ENCODE results near the gene OR52K2. TPM values are rescaled to one million over a fixed set of nuclear protein-coding genes. Genes with fewer than 3 reads are reported as not detected.

Gene OR52K2
- total and polyA plus RNA-seq, 9 of the 15 experiments (the other 6 are each of a cell fraction or from before 2014, with no cell fraction given) = not detected

- TF ChIP-seq ZNF316 (IDR thresholded peaks at IDR 0.05) = no peak
- TF ChIP-seq ZKSCAN8 (CRISPR knock-in tag; IDR thresholded peaks at IDR 0.05) = 0 out of 2 replicates have a peak, but pooled peaks have one; percentile 28
- TF ChIP-seq ZNF707 (CRISPR knock-in tag; conservative IDR thresholded peaks at IDR 0.05) = no peak
- TF ChIP-seq THRB (CRISPR knock-in tag; conservative IDR thresholded peaks at IDR 0.05) = no peak
- TF ChIP-seq HDAC6 (IDR thresholded peaks at IDR 0.05; ENCODE audit: low read depth, low read length) = no peak
- TF ChIP-seq SRF (CRISPR knock-in tag; IDR thresholded peaks at IDR 0.05) = peak in 1 of 2 experiments; percentile 32; a peak in 1 of 4 replicates
- 0 out of 2 replicates have a peak, but pooled peaks have one; percentile 42 for TF ChIP-seq ETV1 (tag; conservative IDR thresholded peaks at IDR 0.05; ENCODE audit: low read depth)
- peak; percentile 19; the same call in 1 of the 2 replicates for TF ChIP-seq CEBPB (tag; IDR thresholded peaks at IDR 0.05)
- no peak overlapping the region for H3K4me3 ChIP-seq
- no peaks in the 10 kb centered on the region for H3K9me3 ChIP-seq (replicated peaks; ENCODE audit: control insufficient read depth, insufficient read depth, low read depth, low read length)
- H3K4me2 ChIP-seq (ENCODE audit: insufficient read depth, low read length) = no peak overlapping the region
- no peak overlapping the region for H2AFZ ChIP-seq (ENCODE audit: low read depth, low read length)
- intact Hi-C loops (cut with micrococcal nuclease) = no loop called here
- in situ Hi-C loops (cut with MboI) = no loop called here
- H3K9ac ChIP-seq (ENCODE audit: insufficient read depth in 1 of 2, low read depth in 2 of 2, low read length in 2 of 2) = no peak overlapping the region
- no peak for DNase-seq (ENCODE audit: extremely low read depth in 1 of 4, low spot score in 3 of 4)
- POLR2A ChIA-PET = no interaction called here
- ATAC-seq = no peak
- CTCF ChIA-PET (ENCODE audit: low intra/inter-chr PET ratio) = no interaction called here
- no peaks in the 10 kb centered on the region for H3K9me1 ChIP-seq (ENCODE audit: control insufficient read depth, insufficient read depth, low read length)
- BruUV-seq (replicated peaks) = no TSS peak
- H3K36me3 ChIP-seq (ENCODE audit: control insufficient read depth, insufficient read depth, low read length) = no peaks in the 10 kb centered on the region
- no peaks in the 10 kb centered on the region for H3K4me1 ChIP-seq (replicated peaks in 1 of 2; ENCODE audit: control insufficient read depth in 2 of 2, insufficient read depth in 2 of 2, low read length in 2 of 2)
- peaks cover 0 to 6% of the 10 kb centered on the region in 2 experiments; a peak in 2 of 5 replicates for H3K27me3 ChIP-seq (ENCODE audit: control insufficient read depth in 2 of 2, insufficient read depth in 2 of 2, low read length in 2 of 2)
- no peak for FAIRE-seq
- WGBS (ENCODE audit: insufficient coverage, low coverage, missing lambda C conversion rate) = 0% methylated on average over 5 of the region's 5 CpGs
- H3K79me2 ChIP-seq (ENCODE audit: control insufficient read depth, insufficient read depth, low read length) = no peaks in the 10 kb centered on the region
- H3K27ac ChIP-seq (ENCODE audit: extremely low read depth, low read depth, low read length) = no peak overlapping the region
- no peaks in the 10 kb centered on the region for H4K20me1 ChIP-seq (replicated peaks; ENCODE audit: control insufficient read depth, insufficient read depth, low read length)
These were observed 15.4 kb downstream of the OR52K2 start for GRCh38 chr11:4464216-4465159.

Data from K562 (cell line).